Measurements from ENCODE around the gene CDC20B.

DNA sequence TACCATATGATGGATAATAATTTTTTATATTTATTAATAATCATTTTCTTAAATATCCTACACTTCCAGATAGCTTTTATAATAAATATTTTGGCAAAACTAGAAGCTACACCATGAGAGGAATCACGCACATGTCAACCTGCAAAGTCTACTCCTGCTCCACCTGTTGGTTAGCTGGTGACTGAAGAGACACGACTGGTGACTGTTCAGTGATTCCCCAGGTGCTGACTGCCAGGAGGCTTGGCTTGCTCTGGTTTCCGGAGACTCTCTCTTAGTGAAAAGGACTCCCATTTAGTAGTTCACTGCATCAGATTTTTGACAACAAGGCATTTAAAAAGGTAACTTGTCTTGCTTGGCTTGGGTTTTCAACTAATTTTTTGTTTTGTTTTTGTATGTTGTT, 49.6 kb downstream of the CDC20B start:
- TF ChIP-seq CTCF (IDR thresholded peaks at IDR 0.05) (no peak), POLR2A (IDR thresholded peaks at IDR 0.05) (no peak), POLR2AphosphoS5 (IDR thresholded peaks at IDR 0.05) (no peak)

Measured in sigmoid colon (tissue), 4 donors.